ENCODE results near the gene P2RY11.

The P2RY11 gene

GRCh38 chr19:10110076-10110971 lies 1.2 kb upstream of the P2RY11 start:
- TF ChIP-seq CSDC2 (CRISPR knock-in tag; IDR thresholded peaks at IDR 0.05) (no peak), ZC3H10 (CRISPR knock-in tag; IDR thresholded peaks at IDR 0.05) (no peak), ZNF565 (CRISPR knock-in tag; conservative IDR thresholded peaks at IDR 0.05; ENCODE audit: low read depth) (no peak), RARB (CRISPR knock-in tag; IDR thresholded peaks at IDR 0.05) (no peak), ZNF8 (CRISPR knock-in tag; IDR thresholded peaks at IDR 0.05) (no peak), TOX (CRISPR knock-in tag; IDR thresholded peaks at IDR 0.05; ENCODE audit: borderline replicate concordance) (no peak), ZFP3 (CRISPR knock-in tag; IDR thresholded peaks at IDR 0.05) (no peak)
- ATAC-seq: no peak

- ATAC-seq: no peak
- no peak for TF ChIP-seq ZC3H10 (CRISPR knock-in tag; IDR thresholded peaks at IDR 0.05)
- no peak for TF ChIP-seq CSRNP3 (CRISPR knock-in tag; IDR thresholded peaks at IDR 0.05)
- no peak for TF ChIP-seq ZFP3 (CRISPR knock-in tag; IDR thresholded peaks at IDR 0.05)
- no peak for TF ChIP-seq GLIS3 (CRISPR knock-in tag; IDR thresholded peaks at IDR 0.05)
- TF ChIP-seq ZNF70 (CRISPR knock-in tag; IDR thresholded peaks at IDR 0.05): no peak
- TF ChIP-seq ZNF8 (CRISPR knock-in tag; IDR thresholded peaks at IDR 0.05): no peak
- no peak for TF ChIP-seq TCF4 (CRISPR knock-in tag; IDR thresholded peaks at IDR 0.05; ENCODE audit: borderline replicate concordance)
- no peak for TF ChIP-seq PPARA (CRISPR knock-in tag; IDR thresholded peaks at IDR 0.05; ENCODE audit: borderline replicate concordance)
- no peak for TF ChIP-seq CREB5 (CRISPR knock-in tag; IDR thresholded peaks at IDR 0.05; ENCODE audit: low read depth)
- no peak for TF ChIP-seq PATZ1 (CRISPR knock-in tag; IDR thresholded peaks at IDR 0.05; ENCODE audit: borderline replicate concordance)
- TF ChIP-seq ZNF565 (CRISPR knock-in tag; conservative IDR thresholded peaks at IDR 0.05; ENCODE audit: low read depth): no peak
- TF ChIP-seq TSHZ2 (CRISPR knock-in tag; IDR thresholded peaks at IDR 0.05): no peak
- no peak for TF ChIP-seq ISL1 (CRISPR knock-in tag; IDR thresholded peaks at IDR 0.05)
Observed at GRCh38 chr19:10110972-10111317, 548 bp upstream of the P2RY11 start.

GRCh38 chr19:10112037-10112761 lies 706 bp downstream of the P2RY11 start:
- no peak for ATAC-seq
- TF ChIP-seq ZFP3 (CRISPR knock-in tag; IDR thresholded peaks at IDR 0.05): peak; percentile 69; the same call in 1 of the 2 replicates
- no peak for TF ChIP-seq ZNF70 (CRISPR knock-in tag; IDR thresholded peaks at IDR 0.05)
- no peak for TF ChIP-seq ARNTL (CRISPR knock-in tag; IDR thresholded peaks at IDR 0.05; ENCODE audit: borderline replicate concordance, low read depth)
- TF ChIP-seq CREB5 (CRISPR knock-in tag; IDR thresholded peaks at IDR 0.05; ENCODE audit: low read depth): no peak
- TF ChIP-seq ESRRG (CRISPR knock-in tag; IDR thresholded peaks at IDR 0.05): no peak
- no peak for TF ChIP-seq ISL1 (CRISPR knock-in tag; IDR thresholded peaks at IDR 0.05)
- no peak for TF ChIP-seq TSHZ2 (CRISPR knock-in tag; IDR thresholded peaks at IDR 0.05)
